Upper lobe of right lung (tissue), 1 donor: Measurements from ENCODE around the gene AKR7A3. TPM values are rescaled to one million over a fixed set of nuclear protein-coding genes. Genes with fewer than 3 reads are reported as not detected.
A peak's percentile ranks its signal among the peaks of the same experiment; 100 is the strongest.
"Not testable (repeated sequence)": the region's sequence is repeated elsewhere in the genome, so short reads cannot be mapped to it uniquely, and the experiment has no call there.

Experiments used
- ATAC-seq: fragments of 200-7000 bp; cut with Tn5 transposase; one replicate; pipeline ENCODE4 v1.9.1; 2020; ENCODE audit warnings: mild to moderate bottlenecking, moderate library complexity
- DNase-seq: peaks from one replicate; pipeline ENCODE4 v3.0.0-alpha.2; 2020
- H3K27ac ChIP-seq: fragments of 200-600 bp; one replicate; pipeline ENCODE4 v1.8.0; 2022
- H3K27me3 ChIP-seq: fragments of 200-600 bp; one replicate; pipeline ENCODE4 v1.8.0; 2022; ENCODE audit warnings: mild to moderate bottlenecking
- H3K36me3 ChIP-seq: fragments of 200-600 bp; one replicate; pipeline ENCODE4 v1.8.0; 2022
- H3K4me1 ChIP-seq: fragments of 200-600 bp; one replicate; pipeline ENCODE4 v1.8.0; 2022
- H3K4me3 ChIP-seq: fragments of 200-600 bp; one replicate; pipeline ENCODE4 v1.8.0; 2022; ENCODE audit warnings: mild to moderate bottlenecking
- H3K9me3 ChIP-seq: fragments of 200-600 bp; one replicate; pipeline ENCODE4 v1.8.0; 2022
- CTCF ChIP-seq: fragments of 200-600 bp; IDR thresholded peaks from one replicate; pipeline ENCODE4 v1.8.0; 2022; ENCODE audit warnings: antibody characterized with exemption
- intact Hi-C: fragments of 100-400 bp; cut with DNase I; formaldehyde crosslinking; loops from one replicate; pipeline ENCODE4 v1.11.0; 2022
- total RNA-seq: library from RNA; stranded (reverse); fragmentation: NEBNext Ultra II Directional; extraction: Animal tissue kit (Norgen Biotek cat#: 25700); gene quantifications from one replicate; pipeline ENCODE4 v1.2.1, GENCODE V29; 2021
- donor health status: DM: no; HTN: yes; CAD: no; lungs with severe emphysema.

The AKR7A3 gene
- total RNA-seq, 1 donor from 2014 or later = 0.43 TPM

DNA sequence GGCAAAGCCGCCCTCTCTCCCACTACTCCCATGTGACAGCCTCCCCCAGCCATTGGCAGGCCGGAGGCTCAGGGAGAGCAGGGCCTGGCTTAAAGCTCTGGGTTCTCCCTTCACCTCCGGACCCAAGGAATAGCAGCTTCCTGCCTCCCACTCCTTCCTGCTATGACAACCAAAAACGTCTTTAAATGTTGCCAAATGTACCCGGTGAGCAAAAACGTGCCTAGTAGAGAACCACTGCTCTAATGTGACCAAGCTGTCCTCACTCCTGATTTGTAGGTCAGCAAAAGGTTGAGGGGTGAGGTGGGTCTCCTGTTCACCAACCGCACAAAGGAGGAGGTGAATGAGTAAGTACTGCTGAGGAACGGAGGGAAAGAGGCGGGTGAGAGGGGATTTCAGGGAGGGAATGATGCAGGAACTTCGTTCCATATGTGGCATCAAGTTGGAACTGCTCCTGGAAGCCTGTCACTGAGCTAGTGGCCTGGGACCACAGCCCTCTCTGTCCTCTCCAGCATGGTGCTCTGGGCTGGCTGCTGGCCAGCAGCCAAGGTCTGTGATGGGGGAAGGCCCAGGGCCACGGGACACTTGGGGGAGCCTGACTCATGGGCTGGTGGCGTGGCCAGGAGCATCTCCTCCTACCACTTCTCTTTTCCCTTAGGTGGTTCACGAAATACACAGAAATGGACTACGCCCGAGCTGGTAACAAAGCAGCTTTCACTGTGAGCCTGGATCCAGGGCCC is 31.2 kb downstream of the AKR7A3 start:
- Histone ChIP-seq H3K9me3 (no peaks in the 10 kb centered on the region), H3K36me3 (peaks cover 60% of the 10 kb centered on the region), H3K27me3 (no peaks in the 10 kb centered on the region), H3K4me3 (no peak overlapping the region), H3K27ac (no peak overlapping the region), H3K4me1 (peaks cover 13% of the 10 kb centered on the region)
- intact Hi-C loops = no loop called here
- no peak for TF ChIP-seq CTCF
- ATAC-seq (peak; percentile 71), DNase-seq (peak; percentile 79)

GRCh38 chr1:19256301-19256700 is 32.3 kb downstream of the AKR7A3 start:
- ATAC-seq, H3K27me3 ChIP-seq, H3K9me3 ChIP-seq, H3K27ac ChIP-seq, DNase-seq, intact Hi-C loops, H3K4me3 ChIP-seq: not testable (repeated sequence)
- Histone ChIP-seq H3K4me1 (peaks cover 17% of the 10 kb centered on the region), H3K36me3 (peaks cover 60% of the 10 kb centered on the region)

GRCh38 chr1:19255288-19255687 is 33.3 kb downstream of the AKR7A3 start:
- H3K27me3 ChIP-seq = no peaks in the 10 kb centered on the region
- ATAC-seq = no peak
- H3K9me3 ChIP-seq = no peaks in the 10 kb centered on the region
- DNase-seq = no peak
- TF ChIP-seq CTCF = no peak
- H3K4me1 ChIP-seq = peaks cover 24% of the 10 kb centered on the region
- H3K36me3 ChIP-seq = peaks cover 53% of the 10 kb centered on the region
- intact Hi-C loops = no loop called here
- H3K27ac ChIP-seq = no peak overlapping the region
- no peak overlapping the region for H3K4me3 ChIP-seq

GRCh38 chr1:19254416-19254815 is 34.2 kb downstream of the AKR7A3 start:
- Histone ChIP-seq H3K27me3 (no peaks in the 10 kb centered on the region), H3K9me3 (no peaks in the 10 kb centered on the region), H3K4me3 (no peak overlapping the region), H3K36me3 (peaks cover 45% of the 10 kb centered on the region), H3K4me1 (peaks cover 29% of the 10 kb centered on the region), H3K27ac (no peak overlapping the region)
- ATAC-seq = no peak
- DNase-seq = no peak
- no peak for TF ChIP-seq CTCF
- intact Hi-C loops = no loop called here

- peak within 1 kb of the TSS; percentile 98 for H3K4me3 ChIP-seq
- TF ChIP-seq CTCF = no peak
- H3K27ac ChIP-seq = peak within 1 kb of the TSS; percentile 98
- no peaks in the 10 kb centered on the region for H3K27me3 ChIP-seq
- peaks cover 19% of the 10 kb centered on the region for H3K36me3 ChIP-seq
- H3K9me3 ChIP-seq = no peaks in the 10 kb centered on the region
- peak; percentile 94 for DNase-seq
- ATAC-seq = peak; percentile 98
- intact Hi-C loops = no loop called here
- peaks cover 29% of the 10 kb centered on the region for H3K4me1 ChIP-seq
Measured at GRCh38 chr1:19251305-19252196, 37.0 kb downstream of the AKR7A3 start, which contains the start of the genes EMC1 and MRTO4. Gene EMC1, minus strand, starts transcription at chr1:19251524. Its CDS starts 15 bp downstream, at chr1:19251509. Gene MRTO4, plus strand, starts transcription at chr1:19251805. Its CDS starts 31 bp downstream, at chr1:19251836.
